ENCODE results near the gene IKZF2. TPM values are rescaled to one million over a fixed set of nuclear protein-coding genes. Genes with fewer than 3 reads are reported as not detected.

The IKZF2 gene
- total and polyA plus RNA-seq, 2 experiments from 2014 or later: 2.6 to 10.1 TPM

GRCh38 chr2:212987492-212987891 is 163.9 kb downstream of the IKZF2 start:
- ATAC-seq: no peak
- no peak overlapping the region for H3K4me3 ChIP-seq
- Mint-ChIP-seq H3K27ac (no peak overlapping the region), H3K27me3 (ENCODE audit: insufficient read depth, low read depth, poor library complexity) (no peaks in the 10 kb centered on the region), H3K9me3 (no peaks in the 10 kb centered on the region), H3K4me1 (no peaks in the 10 kb centered on the region), H3K36me3 (ENCODE audit: low read depth) (no peaks in the 10 kb centered on the region), H3K4me3 (no peak overlapping the region)
- H3F3A ChIP-seq (replicated peaks; ENCODE audit: low read depth): no peaks in the 10 kb centered on the region
- H3K4me2 ChIP-seq: no peak overlapping the region
- no peaks in the 10 kb centered on the region for H3K27me3 ChIP-seq (ENCODE audit: insufficient read depth)
- H3K9me2 ChIP-seq (ENCODE audit: insufficient read depth): no peaks in the 10 kb centered on the region
- no peaks in the 10 kb centered on the region for H3K36me3 ChIP-seq (ENCODE audit: insufficient read depth)
- H3K4me1 ChIP-seq (ENCODE audit: insufficient read depth): no peaks in the 10 kb centered on the region
- H4K20me1 ChIP-seq (replicated peaks; ENCODE audit: insufficient read depth): no peaks in the 10 kb centered on the region
- TF ChIP-seq CTCF (conservative IDR thresholded peaks at IDR 0.05; ENCODE audit: low read depth in 2 of 2): peak in 1 of 2 experiments; percentile 46; a peak in 3 of 4 replicates
- TF ChIP-seq EZH2phosphoT487 (IDR thresholded peaks at IDR 0.05; ENCODE audit: unreplicated experiment): no peak
- TF ChIP-seq STAT1 (IDR thresholded peaks at IDR 0.05; ENCODE audit: unreplicated experiment): no peak
- no peak overlapping the region for H2AFZ ChIP-seq
- H3K79me2 ChIP-seq (replicated peaks; ENCODE audit: insufficient read depth): no peaks in the 10 kb centered on the region
- no peak for DNase-seq (ENCODE audit: low spot score)
- H3K27ac ChIP-seq (ENCODE audit: low read depth): no peak overlapping the region

GRCh38 chr2:212984129-212984528 is 167.3 kb downstream of the IKZF2 start:
- Mint-ChIP-seq H3K27me3 (ENCODE audit: insufficient read depth, low read depth, poor library complexity) (no peaks in the 10 kb centered on the region), H3K27ac (no peak overlapping the region), H3K36me3 (ENCODE audit: low read depth) (no peaks in the 10 kb centered on the region)

More at GRCh38 chr2:212984129-212984528, 167.3 kb downstream of the IKZF2 start:
- H3K36me3 ChIP-seq (ENCODE audit: insufficient read depth): no peaks in the 10 kb centered on the region
- ATAC-seq (no peak), DNase-seq (ENCODE audit: low spot score) (no peak)
- H3K4me3 ChIP-seq: no peak overlapping the region
- no peaks in the 10 kb centered on the region for H3K4me1 ChIP-seq (ENCODE audit: insufficient read depth)
- no peak overlapping the region for H3K27ac ChIP-seq (ENCODE audit: low read depth)
- no peaks in the 10 kb centered on the region for H4K20me1 ChIP-seq (replicated peaks; ENCODE audit: insufficient read depth)
- no peaks in the 10 kb centered on the region for H3K9me3 Mint-ChIP-seq
- H3K79me2 ChIP-seq (replicated peaks; ENCODE audit: insufficient read depth): no peaks in the 10 kb centered on the region
- no peak for TF ChIP-seq ZNF331 (CRISPR knock-in tag; IDR thresholded peaks at IDR 0.05; ENCODE audit: low read depth)
- no peak for TF ChIP-seq ETS1 (IDR thresholded peaks at IDR 0.05)
- no peak for TF ChIP-seq JUNB (IDR thresholded peaks at IDR 0.05; ENCODE audit: unreplicated experiment)
- no peak for TF ChIP-seq STAT1 (IDR thresholded peaks at IDR 0.05; ENCODE audit: unreplicated experiment)
- no peak for TF ChIP-seq ZNF462 (CRISPR knock-in tag; IDR thresholded peaks at IDR 0.05)
- TF ChIP-seq NANOG (IDR thresholded peaks at IDR 0.05; ENCODE audit: borderline replicate concordance): no peak
- no peak for TF ChIP-seq POLR2AphosphoS5 (IDR thresholded peaks at IDR 0.05; ENCODE audit: low read depth)
- no peak for TF ChIP-seq ZNF114 (CRISPR knock-in tag; IDR thresholded peaks at IDR 0.05)
- H3K4me3 Mint-ChIP-seq: no peak overlapping the region
- no peak overlapping the region for H2AFZ ChIP-seq
- H3K27me3 ChIP-seq (ENCODE audit: insufficient read depth): no peaks in the 10 kb centered on the region
- H3K4me2 ChIP-seq: no peak overlapping the region
- no peaks in the 10 kb centered on the region for H3K9me2 ChIP-seq (ENCODE audit: insufficient read depth)
- no peaks in the 10 kb centered on the region for H3K4me1 Mint-ChIP-seq
- H3F3A ChIP-seq (replicated peaks; ENCODE audit: low read depth): no peaks in the 10 kb centered on the region
